Measurements from ENCODE around the gene CNTF.

Gene CNTF

DNA sequence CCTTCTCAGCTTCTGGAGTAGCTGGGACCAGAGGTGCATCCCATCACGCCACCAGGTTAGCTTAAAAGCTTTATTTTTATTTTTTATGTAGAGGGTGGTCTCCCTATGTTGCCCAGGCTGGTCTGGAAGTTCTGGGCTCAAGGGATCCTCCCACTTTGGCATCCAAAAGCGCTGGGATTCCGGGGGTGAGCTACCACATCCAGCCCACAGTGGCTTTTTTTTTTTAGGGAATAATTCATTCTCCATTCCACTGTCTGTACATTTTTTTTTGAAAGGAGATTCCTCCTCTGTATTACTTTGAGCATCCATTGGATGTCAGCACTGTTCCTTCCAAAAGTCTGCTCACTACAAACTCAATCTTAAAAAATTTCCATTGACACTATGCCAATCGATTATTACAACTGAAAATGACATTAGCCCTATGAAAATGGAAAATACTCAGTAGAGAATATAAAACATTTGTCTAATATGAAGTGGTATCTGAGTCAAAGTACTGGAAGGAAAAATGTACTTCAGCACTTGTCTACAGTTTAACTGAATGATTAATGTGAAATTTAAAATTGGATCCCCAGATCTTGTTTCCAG lies 45.5 kb upstream of the CNTF start:
- Histone ChIP-seq H2AK5ac (ENCODE audit: low read length) (no peak overlapping the region), H3K23ac (ENCODE audit: low read length) (no peak overlapping the region), H3K56ac (ENCODE audit: low read length) (peak overlapping the region; percentile 93), H4K8ac (ENCODE audit: low read depth, low read length) (no peak overlapping the region), H3K27me3 (ENCODE audit: insufficient read depth, low read length, poor library complexity) (no peaks in the 10 kb centered on the region), H3K79me2 (ENCODE audit: control insufficient read depth, insufficient read depth, low read length) (peaks cover 22% of the 10 kb centered on the region), H3K18ac (ENCODE audit: low read length) (no peak overlapping the region), H3K36me3 (ENCODE audit: control insufficient read depth, insufficient read depth, low read length) (no peaks in the 10 kb centered on the region), H3K4me3 (ENCODE audit: low read length) (peak overlapping the region; percentile 96), H3K4ac (ENCODE audit: low read depth, low read length) (no peak overlapping the region), H3K9ac (ENCODE audit: low read length) (peak overlapping the region; percentile 89), H2BK120ac (ENCODE audit: low read depth, low read length) (no peak overlapping the region), H3K4me2 (ENCODE audit: low read length) (peak overlapping the region; percentile 71), H2BK15ac (replicated peaks; ENCODE audit: low read depth) (no peak overlapping the region), H3K79me1 (ENCODE audit: low read length) (no peaks in the 10 kb centered on the region), H4K5ac (ENCODE audit: low read length) (peak overlapping the region; percentile 60), H2BK5ac (ENCODE audit: low read length) (no peak overlapping the region), H3K4me1 (ENCODE audit: control insufficient read depth, low read depth, low read length) (no peaks in the 10 kb centered on the region), H3K27ac (ENCODE audit: low read depth, low read length) (peak overlapping the region; percentile 83)
- no CpG with 5 or more reads among the region's 4 CpGs for WGBS (ENCODE audit: extremely low coverage, insufficient coverage, low lambda C conversion rate)
- DNase-seq: peak; percentile 14

DNA sequence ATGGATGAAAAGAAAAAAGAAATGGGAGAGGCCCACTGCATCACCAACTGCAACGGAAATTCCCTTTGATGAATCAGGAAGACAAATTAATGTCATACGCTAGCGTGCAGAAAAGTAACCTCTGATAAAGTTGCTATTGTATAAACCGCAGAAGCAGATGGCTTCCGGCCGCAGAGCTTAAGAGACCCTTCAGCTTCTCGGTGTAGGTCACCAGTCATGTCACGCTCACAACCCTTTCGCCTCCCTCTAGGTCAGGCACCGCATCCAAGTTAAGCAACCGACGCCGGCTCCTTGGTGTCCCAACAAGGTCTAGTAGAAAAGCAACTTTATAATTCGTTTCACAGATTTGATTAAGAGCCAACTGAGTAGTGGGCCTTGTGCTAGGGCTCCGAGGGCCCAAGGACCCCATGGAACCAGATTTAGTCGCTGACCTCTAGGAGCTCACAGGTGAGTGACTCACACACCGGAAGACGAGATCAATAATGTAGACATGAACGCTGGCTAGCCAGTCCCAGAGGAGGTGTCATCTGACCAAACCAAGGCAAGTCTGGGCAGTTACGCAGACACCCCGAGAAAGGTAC lies 44.8 kb upstream of the CNTF start:
- Histone ChIP-seq H3K4me2 (ENCODE audit: low read length) (peak overlapping the region; percentile 71), H4K8ac (ENCODE audit: low read depth, low read length) (peak overlapping the region; percentile 67), H2BK5ac (ENCODE audit: low read length) (peak overlapping the region; percentile 64), H3K27me3 (ENCODE audit: insufficient read depth, low read length, poor library complexity) (no peaks in the 10 kb centered on the region), H3K4me3 (ENCODE audit: low read length) (peak overlapping the region; percentile 96), H2AK5ac (ENCODE audit: low read length) (no peak overlapping the region), H4K5ac (ENCODE audit: low read length) (peak overlapping the region; percentile 60), H2BK15ac (replicated peaks; ENCODE audit: low read depth) (no peak overlapping the region), H3K4me1 (ENCODE audit: control insufficient read depth, low read depth, low read length) (no peaks in the 10 kb centered on the region), H3K79me2 (ENCODE audit: control insufficient read depth, insufficient read depth, low read length) (peaks cover 25% of the 10 kb centered on the region), H3K18ac (ENCODE audit: low read length) (peak overlapping the region; percentile 32), H2BK120ac (ENCODE audit: low read depth, low read length) (peak overlapping the region; percentile 1), H3K23ac (ENCODE audit: low read length) (no peak overlapping the region), H3K56ac (ENCODE audit: low read length) (peak overlapping the region; percentile 93), H3K36me3 (ENCODE audit: control insufficient read depth, insufficient read depth, low read length) (no peaks in the 10 kb centered on the region), H3K79me1 (ENCODE audit: low read length) (no peaks in the 10 kb centered on the region), H3K9ac (ENCODE audit: low read length) (peak overlapping the region; percentile 89), H3K4ac (ENCODE audit: low read depth, low read length) (peak overlapping the region; percentile 81), H3K27ac (ENCODE audit: low read depth, low read length) (peak overlapping the region; percentile 83)
- no peak for DNase-seq
- no CpG with 5 or more reads among the region's 21 CpGs for WGBS (ENCODE audit: extremely low coverage, insufficient coverage, low lambda C conversion rate)

DNA sequence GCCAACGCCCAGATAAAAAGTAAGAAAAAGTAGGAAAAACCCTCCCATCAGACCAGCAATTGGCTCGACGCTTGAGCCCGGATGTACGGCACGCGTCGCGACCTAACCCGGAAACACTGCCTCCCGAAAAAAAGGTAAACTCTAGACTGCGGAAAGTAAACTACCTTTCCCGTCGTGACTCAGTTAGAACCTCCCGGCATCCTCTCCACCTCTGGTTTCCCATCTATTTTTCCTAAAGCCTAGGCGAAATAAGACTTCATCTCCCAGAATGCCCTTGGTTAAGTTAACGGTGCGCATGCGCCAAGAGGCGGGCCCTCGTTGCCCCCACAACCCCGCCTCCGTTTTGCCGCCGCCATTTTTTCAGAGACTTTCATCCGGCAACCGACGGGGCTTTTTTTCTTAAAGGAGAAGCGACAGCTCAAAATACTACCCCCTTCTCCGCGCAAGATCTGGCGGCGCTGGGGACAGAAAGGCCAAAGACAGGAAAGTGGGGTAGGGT lies 44.3 kb upstream of the CNTF start:
- H2BK15ac ChIP-seq (replicated peaks; ENCODE audit: low read depth): no peak overlapping the region
- H3K4me2 ChIP-seq (ENCODE audit: low read length): peak overlapping the region; percentile 71
- peak; percentile 99 for DNase-seq
- peak overlapping the region; percentile 93 for H3K56ac ChIP-seq (ENCODE audit: low read length)
- H3K4me1 ChIP-seq (ENCODE audit: control insufficient read depth, low read depth, low read length): no peaks in the 10 kb centered on the region
- H3K79me2 ChIP-seq (ENCODE audit: control insufficient read depth, insufficient read depth, low read length): peaks cover 25% of the 10 kb centered on the region
- H4K8ac ChIP-seq (ENCODE audit: low read depth, low read length): peak overlapping the region; percentile 7
- H2BK5ac ChIP-seq (ENCODE audit: low read length): peak overlapping the region; percentile 64
- no CpG with 5 or more reads among the region's 33 CpGs for WGBS (ENCODE audit: extremely low coverage, insufficient coverage, low lambda C conversion rate)
- H2AK5ac ChIP-seq (ENCODE audit: low read length): no peak overlapping the region
- peak overlapping the region; percentile 89 for H3K9ac ChIP-seq (ENCODE audit: low read length)
- H2BK120ac ChIP-seq (ENCODE audit: low read depth, low read length): peak overlapping the region; percentile 1
- no peak overlapping the region for H4K5ac ChIP-seq (ENCODE audit: low read length)
- peak overlapping the region; percentile 86 for H3K27ac ChIP-seq (ENCODE audit: low read depth, low read length)
- peak overlapping the region; percentile 96 for H3K4me3 ChIP-seq (ENCODE audit: low read length)
- peak overlapping the region; percentile 34 for H3K23ac ChIP-seq (ENCODE audit: low read length)
- H3K79me1 ChIP-seq (ENCODE audit: low read length): no peaks in the 10 kb centered on the region
- H3K36me3 ChIP-seq (ENCODE audit: control insufficient read depth, insufficient read depth, low read length): no peaks in the 10 kb centered on the region
- no peaks in the 10 kb centered on the region for H3K27me3 ChIP-seq (ENCODE audit: insufficient read depth, low read length, poor library complexity)
- peak overlapping the region; percentile 99 for H3K4ac ChIP-seq (ENCODE audit: low read depth, low read length)
- H3K18ac ChIP-seq (ENCODE audit: low read length): peak overlapping the region; percentile 99

DNA sequence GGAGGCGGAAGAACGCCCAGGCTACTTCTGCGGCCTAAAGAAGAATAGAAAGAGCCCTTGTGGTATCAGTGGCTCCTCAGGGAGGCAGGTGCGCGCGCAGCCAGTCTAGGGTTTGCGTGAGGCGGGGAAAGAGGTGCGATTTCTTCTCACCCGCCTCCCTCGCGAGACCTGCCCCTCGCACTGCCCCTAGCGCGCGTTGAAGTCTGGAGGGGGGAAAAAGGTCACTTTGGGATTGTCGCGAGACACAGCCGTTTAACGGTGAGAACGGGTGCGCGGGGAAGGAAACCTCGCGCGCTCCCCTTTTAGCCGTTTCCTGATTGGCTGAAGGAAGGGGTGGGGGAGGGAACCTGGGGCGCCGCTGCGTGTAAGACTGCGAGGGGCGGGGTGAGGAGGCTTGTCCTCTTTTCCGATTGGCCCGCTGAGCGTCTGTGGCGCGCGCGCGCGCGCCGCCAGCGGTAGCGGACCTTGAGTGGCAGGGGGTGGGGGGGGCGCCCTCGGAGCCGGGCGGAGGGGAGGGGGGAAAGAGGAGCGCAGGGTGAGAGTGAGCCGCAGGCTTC lies 43.8 kb upstream of the CNTF start, which contains the start of gene ZFP91:
ZFP91 (plus strand) TSS at position 429 of the 557 bp plus-strand sequence. CDS start 219 bp downstream, outside the sequence.
- Histone ChIP-seq H3K4me3 (ENCODE audit: low read length) (peak within 1 kb of the TSS; percentile 96), H3K4ac (ENCODE audit: low read depth, low read length) (peak within 1 kb of the TSS; percentile 99), H4K8ac (ENCODE audit: low read depth, low read length) (peak within 1 kb of the TSS; percentile 83), H3K23ac (ENCODE audit: low read length) (peak within 1 kb of the TSS; percentile 50), H3K36me3 (ENCODE audit: control insufficient read depth, insufficient read depth, low read length) (no peaks in the 10 kb centered on the region), H3K79me1 (ENCODE audit: low read length) (no peaks in the 10 kb centered on the region), H3K27ac (ENCODE audit: low read depth, low read length) (peak within 1 kb of the TSS; percentile 99), H3K18ac (ENCODE audit: low read length) (peak within 1 kb of the TSS; percentile 99), H3K9ac (ENCODE audit: low read length) (peak within 1 kb of the TSS; percentile 94), H3K4me2 (ENCODE audit: low read length) (peak within 1 kb of the TSS; percentile 71), H3K79me2 (ENCODE audit: control insufficient read depth, insufficient read depth, low read length) (peaks cover 27% of the 10 kb centered on the region), H3K4me1 (ENCODE audit: control insufficient read depth, low read depth, low read length) (no peaks in the 10 kb centered on the region), H2BK15ac (replicated peaks; ENCODE audit: low read depth) (no peak within 1 kb of the TSS), H4K5ac (ENCODE audit: low read length) (no peak within 1 kb of the TSS), H3K27me3 (ENCODE audit: insufficient read depth, low read length, poor library complexity) (no peaks in the 10 kb centered on the region), H2AK5ac (ENCODE audit: low read length) (no peak within 1 kb of the TSS), H2BK120ac (ENCODE audit: low read depth, low read length) (peak within 1 kb of the TSS; percentile 1), H3K56ac (ENCODE audit: low read length) (peak within 1 kb of the TSS; percentile 97), H2BK5ac (ENCODE audit: low read length) (peak within 1 kb of the TSS; percentile 90)
- DNase-seq: peak; percentile 99
- no CpG with 5 or more reads among the region's 51 CpGs for WGBS (ENCODE audit: extremely low coverage, insufficient coverage, low lambda C conversion rate)

DNA sequence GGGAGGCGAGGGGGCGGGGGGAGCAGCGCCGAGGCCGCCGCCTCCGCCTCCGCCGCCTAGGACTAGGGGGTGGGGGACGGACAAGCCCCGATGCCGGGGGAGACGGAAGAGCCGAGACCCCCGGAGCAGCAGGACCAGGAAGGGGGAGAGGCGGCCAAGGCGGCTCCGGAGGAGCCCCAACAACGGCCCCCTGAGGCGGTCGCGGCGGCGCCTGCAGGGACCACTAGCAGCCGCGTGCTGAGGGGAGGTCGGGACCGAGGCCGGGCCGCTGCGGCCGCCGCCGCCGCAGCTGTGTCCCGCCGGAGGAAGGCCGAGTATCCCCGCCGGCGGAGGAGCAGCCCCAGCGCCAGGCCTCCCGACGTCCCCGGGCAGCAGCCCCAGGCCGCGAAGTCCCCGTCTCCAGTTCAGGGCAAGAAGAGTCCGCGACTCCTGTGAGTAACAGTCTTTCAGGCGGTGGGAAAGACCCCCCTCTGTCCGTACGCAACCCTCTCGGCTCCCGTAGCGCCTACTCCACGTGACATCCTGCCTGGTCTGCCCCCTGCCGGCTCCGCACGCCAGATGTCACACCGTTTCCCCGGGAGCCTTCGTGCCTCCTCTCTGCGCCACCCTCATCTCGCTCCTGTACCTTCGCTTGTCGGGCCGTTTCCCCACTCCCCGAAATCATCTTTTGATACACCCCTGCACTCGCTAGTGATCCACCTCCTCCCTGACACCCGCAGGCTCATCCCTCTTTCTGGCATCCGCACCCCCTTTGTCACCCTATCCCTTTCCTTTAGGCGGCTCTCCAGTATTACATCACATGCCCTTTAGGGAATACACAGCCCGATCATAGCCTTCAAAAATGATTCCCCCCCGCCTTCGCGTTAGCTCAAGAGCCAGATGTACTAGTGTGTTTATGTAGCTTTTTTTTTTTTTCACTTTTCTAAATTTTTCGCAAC lies 43.0 kb upstream of the CNTF start:
- peak overlapping the region; percentile 90 for H2BK5ac ChIP-seq (ENCODE audit: low read length)
- no peak overlapping the region for H2BK120ac ChIP-seq (ENCODE audit: low read depth, low read length)
- peak overlapping the region; percentile 96 for H3K4me3 ChIP-seq (ENCODE audit: low read length)
- no peak overlapping the region for H4K5ac ChIP-seq (ENCODE audit: low read length)
- H3K79me2 ChIP-seq (ENCODE audit: control insufficient read depth, insufficient read depth, low read length): peaks cover 29% of the 10 kb centered on the region
- H3K36me3 ChIP-seq (ENCODE audit: control insufficient read depth, insufficient read depth, low read length): no peaks in the 10 kb centered on the region
- H3K4me2 ChIP-seq (ENCODE audit: low read length): peak overlapping the region; percentile 60
- no peaks in the 10 kb centered on the region for H3K4me1 ChIP-seq (ENCODE audit: control insufficient read depth, low read depth, low read length)
- DNase-seq: peak; percentile 93
- H3K27ac ChIP-seq (ENCODE audit: low read depth, low read length): peak overlapping the region; percentile 99
- H3K4ac ChIP-seq (ENCODE audit: low read depth, low read length): peak overlapping the region; percentile 98
- peak overlapping the region; percentile 94 for H3K9ac ChIP-seq (ENCODE audit: low read length)
- H4K8ac ChIP-seq (ENCODE audit: low read depth, low read length): peak overlapping the region; percentile 83
- H3K27me3 ChIP-seq (ENCODE audit: insufficient read depth, low read length, poor library complexity): no peaks in the 10 kb centered on the region
- H2AK5ac ChIP-seq (ENCODE audit: low read length): no peak overlapping the region
- H3K23ac ChIP-seq (ENCODE audit: low read length): peak overlapping the region; percentile 50
- H3K18ac ChIP-seq (ENCODE audit: low read length): peak overlapping the region; percentile 94
- H3K56ac ChIP-seq (ENCODE audit: low read length): peak overlapping the region; percentile 97
- no peaks in the 10 kb centered on the region for H3K79me1 ChIP-seq (ENCODE audit: low read length)
- no peak overlapping the region for H2BK15ac ChIP-seq (replicated peaks; ENCODE audit: low read depth)
- whole genome bisulfite sequencing (ENCODE audit: extremely low coverage, insufficient coverage, low lambda C conversion rate): no CpG with 5 or more reads among the region's 78 CpGs
